Daoy (cell line): ENCODE measurements around the gene PMPCA. TPM values are rescaled to one million over a fixed set of nuclear protein-coding genes. Genes with fewer than 3 reads are reported as not detected.

Experiments used
- DNase-seq: peaks from one replicate; pipeline ENCODE4 v3.0.0-alpha.2; 2015; ENCODE audit warnings: low read depth
- total RNA-seq: library from RNA; depleted of rRNA; stranded (reverse); fragments of >200 nt; shearing (Covaris generic); gene quantifications from 2 replicates; pipeline ENCODE4 v1.2.3, GENCODE V29; 2014; rRNA removed

PMPCA gene
- total RNA-seq, 1 experiment from 2014 or later: 85.3 TPM

- no peak for DNase-seq
These were observed 45.8 kb downstream of the PMPCA start for GRCh38 chr9:136456258-136456657.

DNA sequence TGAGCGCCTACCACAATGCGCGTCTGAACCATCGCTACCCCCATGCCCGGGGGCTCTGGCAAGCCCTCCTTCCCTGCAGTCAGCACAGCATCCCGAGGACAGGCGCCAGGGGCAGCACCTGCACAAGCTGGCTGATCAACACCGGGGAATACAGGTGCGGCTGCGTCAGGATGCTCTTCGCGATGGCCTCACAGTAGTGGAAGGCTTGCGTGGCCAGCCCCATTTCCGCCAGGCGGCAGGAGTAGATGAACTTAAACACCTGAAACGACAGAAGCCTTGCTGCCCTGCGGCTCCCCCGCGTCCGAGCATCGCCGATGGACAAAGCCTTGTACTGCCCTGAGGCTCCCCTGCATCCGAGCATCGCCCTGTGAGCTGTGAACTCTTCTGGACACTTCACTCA is 46.9 kb downstream of the PMPCA start:
- DNase-seq: no peak

DNA sequence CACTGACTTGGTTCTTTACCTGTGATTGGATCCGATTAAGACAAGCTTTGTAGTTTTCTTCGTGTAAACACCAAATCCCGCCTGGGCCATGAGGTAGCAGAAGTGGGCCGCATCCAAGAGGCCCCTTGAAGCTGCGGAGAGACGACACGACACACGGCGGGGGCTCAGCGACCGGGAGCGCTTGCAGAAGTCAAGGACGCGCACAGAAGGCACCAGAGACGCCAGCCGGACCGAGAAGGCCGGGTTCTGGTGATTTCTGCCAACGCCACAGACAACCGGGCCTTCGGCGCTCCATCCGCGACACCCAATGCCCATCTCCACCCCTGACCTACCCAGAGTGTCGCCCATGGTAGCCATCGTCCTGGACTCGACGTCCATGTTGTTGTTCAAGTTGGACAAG is 49.0 kb downstream of the PMPCA start:
- DNase-seq: no peak

GRCh38 chr9:136460772-136461325 is 50.4 kb downstream of the PMPCA start:
- no peak for DNase-seq

- no peak for DNase-seq
These were observed 52.2 kb downstream of the PMPCA start for GRCh38 chr9:136462664-136463063.

DNA sequence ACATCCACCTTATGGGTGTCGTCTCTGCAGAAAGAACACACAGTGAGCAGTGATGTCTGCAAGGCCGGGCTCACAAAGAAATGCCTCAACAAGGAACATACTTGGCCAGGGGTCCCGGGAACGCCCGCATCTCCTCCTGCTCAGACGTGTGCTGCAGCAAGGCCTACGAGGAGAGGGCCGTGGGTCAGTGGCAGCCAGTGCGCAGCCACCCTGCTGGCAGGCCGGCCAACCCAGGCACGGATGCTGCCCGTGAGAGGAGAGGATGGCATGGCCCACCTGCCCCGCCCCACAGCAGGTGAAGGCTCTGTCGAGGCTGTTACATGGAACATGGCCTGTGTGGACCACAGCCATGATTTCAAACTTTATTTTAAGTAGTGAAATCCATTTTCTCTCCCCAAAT is 53.1 kb downstream of the PMPCA start:
- DNase-seq: no peak

GRCh38 chr9:136464241-136464640 is 53.8 kb downstream of the PMPCA start:
- no peak for DNase-seq

DNA sequence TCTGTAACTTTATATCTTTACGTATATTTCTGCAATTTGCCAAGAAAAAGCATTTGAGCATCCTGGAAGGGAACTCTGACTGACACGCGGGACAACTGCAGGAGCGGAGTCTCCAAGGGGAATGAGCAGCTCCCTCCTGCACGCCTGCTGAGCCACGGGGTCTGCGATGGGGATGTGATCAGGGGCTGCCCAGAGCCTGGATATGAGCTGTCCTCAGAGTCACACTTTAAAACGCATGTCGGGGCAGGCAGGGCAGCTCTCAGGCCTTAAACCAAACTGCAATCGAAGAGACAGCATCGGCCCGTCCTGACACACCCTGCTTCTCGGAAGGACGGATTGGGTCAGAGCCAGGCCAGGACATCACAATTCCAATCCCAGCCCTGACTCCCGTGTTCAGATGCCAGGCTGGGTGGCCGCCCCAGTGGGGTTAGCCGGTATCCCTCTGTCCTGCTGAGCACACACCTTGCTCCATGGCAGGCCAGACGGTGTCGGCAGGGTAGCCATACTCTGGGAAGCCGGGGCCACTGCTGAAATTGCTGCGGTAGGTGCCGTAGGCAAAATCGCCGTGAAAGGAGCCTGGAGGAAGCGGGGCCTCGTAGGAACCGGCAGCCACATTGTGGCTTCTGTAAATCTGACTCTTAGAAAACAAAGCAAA is 55.2 kb downstream of the PMPCA start:
- DNase-seq: no peak

DNA sequence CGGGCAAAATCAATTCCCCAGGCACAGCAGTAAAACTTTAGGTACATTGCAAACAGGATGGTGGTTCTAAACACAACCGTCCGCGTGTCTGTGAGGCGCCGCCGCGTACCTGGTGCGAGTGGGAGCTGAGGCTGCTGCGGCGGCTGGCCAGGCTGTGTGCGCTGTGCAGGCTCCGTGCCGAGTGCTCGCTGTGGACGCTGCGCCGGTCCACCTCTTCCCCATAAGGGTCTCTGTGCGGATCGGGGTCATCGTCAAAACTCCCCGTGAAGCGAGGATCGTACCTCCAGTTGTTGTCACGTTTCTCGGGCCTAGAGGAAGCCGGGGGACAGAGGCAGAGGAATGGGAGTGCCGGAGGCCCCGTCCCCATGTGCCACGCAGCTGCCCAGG is 55.7 kb downstream of the PMPCA start:
- no peak for DNase-seq

DNA sequence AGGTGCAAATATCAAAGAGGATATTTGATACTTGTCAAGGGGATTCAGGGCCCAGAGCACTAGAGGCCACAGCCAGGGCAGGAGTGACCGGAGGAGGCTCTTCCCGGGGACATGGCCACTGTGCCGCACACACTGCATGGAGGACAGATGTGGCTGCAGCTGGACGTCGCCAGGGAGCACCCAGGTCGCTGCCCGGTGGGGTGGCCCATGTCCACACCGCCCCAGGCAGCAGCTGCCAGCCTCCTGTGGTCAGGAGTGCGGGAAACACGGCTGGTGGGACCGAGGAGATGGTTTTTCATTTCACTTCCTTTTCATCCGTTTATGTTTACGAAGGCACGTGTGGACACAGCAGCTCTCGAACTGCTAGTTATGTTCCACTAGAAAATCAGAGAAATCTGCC is 57.3 kb downstream of the PMPCA start:
- no peak for DNase-seq

GRCh38 chr9:136470356-136470755 is 59.9 kb downstream of the PMPCA start:
- no peak for DNase-seq

DNA sequence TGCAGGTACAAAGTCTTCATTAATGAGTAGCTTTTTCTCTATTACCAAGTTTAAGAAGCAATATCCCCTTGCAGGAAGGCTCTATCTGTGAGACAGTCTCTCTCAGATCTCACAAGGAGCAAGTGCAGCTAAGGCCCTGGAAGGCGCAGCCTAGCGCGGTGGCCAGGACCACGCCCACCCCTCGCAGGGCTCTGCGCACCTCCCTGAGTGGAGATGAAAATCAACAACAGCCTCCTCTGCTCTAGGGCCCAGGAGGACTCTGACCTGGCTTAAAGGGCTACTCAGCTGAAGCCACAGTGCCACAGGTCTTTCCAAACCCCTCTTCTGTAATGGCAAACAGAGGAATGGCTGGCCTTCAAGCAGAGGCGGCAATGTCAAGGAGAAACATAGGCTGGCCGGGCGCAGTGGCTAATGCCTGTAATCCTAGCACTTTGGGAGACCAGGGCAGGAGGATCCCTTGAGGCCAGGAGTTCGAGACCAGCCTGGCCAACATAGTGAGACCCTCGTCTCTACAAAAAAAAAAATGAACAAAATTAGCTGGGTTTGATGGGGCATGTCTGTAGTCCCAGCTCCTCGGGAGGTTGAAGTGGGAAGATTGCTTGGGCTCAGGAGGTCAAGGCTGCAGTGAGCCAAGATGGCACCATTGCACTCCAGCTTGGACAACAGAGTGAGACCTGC is 60.5 kb downstream of the PMPCA start:
- no peak for DNase-seq

DNA sequence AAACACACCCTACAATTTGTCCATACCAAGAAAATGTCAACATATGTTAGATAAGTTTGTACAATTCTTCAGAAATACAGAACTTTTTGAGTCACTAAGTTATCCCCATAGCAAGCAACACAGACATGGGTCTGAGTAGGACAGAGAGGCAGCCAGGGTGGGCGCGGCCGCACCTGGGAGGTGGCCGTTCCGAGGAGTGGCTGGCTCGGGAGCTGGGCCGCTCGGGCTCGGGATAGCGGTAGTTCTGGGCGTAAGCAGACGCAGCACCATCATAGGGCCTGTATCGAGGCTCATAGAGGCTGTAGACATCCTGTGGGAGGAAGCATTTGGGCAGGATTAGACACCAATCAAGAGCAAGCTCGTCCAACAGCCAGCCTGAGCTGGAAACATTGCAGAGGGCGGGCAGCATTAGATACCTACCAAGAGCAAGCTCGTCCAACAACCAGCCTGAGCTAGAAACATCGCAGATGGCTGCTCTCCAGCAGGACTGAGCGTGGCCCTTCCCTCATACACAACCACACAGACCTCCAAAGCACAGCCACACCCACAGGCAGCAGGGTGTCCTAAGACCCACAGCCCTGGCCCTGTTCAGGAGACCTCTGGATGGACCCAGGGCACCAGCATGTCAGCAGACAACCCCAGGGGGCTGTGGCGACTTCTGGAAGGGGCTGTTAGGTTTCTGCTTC is 61.5 kb downstream of the PMPCA start:
- DNase-seq: no peak

DNA sequence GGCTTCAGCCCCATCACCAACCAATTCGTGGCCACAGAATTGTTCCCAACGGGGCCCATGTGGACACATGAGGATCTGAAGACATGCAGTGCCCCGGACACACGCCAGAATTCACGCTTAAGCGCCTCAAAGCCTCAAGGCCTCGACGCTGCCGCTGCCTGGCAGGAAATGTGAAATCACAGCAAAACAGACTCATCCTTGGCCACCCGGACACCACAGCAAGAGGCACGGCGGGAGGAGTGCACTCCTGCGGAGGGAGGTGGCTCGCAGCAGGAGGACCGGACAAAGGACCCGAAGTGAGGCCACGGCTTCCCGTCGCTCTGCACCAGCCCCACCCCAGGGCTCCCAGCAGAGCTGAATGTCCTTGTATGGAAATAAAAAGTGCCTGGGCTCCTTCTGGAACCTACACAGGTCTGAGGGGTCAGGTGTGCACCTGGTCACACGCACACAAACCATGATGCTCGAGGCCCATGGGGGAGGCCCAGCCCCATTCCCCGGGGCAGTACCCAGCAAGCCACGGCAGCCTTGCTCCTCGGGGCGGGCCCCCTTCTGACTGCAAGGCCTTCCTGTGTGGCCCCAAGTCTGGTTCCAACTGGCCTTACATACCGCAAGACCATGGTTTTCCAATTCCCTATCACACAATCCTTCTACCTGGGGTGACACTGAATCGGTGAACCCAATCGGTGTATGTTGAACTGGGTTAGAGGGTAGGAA is 62.3 kb downstream of the PMPCA start:
- no peak for DNase-seq

GRCh38 chr9:136473354-136473721 is 62.9 kb downstream of the PMPCA start:
- DNase-seq: no peak

Other genes starting within 250 kb of the PMPCA start
- not detected in 2 replicates for gene LHX3, start 205.5 kb upstream of the PMPCA start, total RNA-seq
- 25.8 and 30.3 TPM in 2 replicates for gene QSOX2, start 164.8 kb upstream of the PMPCA start, total RNA-seq
- gene CCDC187, start 106.6 kb upstream of the PMPCA start, total RNA-seq: not detected in 2 replicates
- gene GPSM1, start 83.1 kb upstream of the PMPCA start, total RNA-seq: 15.8 and 23.4 TPM in 2 replicates
- gene DNLZ, start 46.9 kb upstream of the PMPCA start, total RNA-seq: 100 and 120 TPM in 2 replicates
- gene CARD9, start 37.0 kb upstream of the PMPCA start, total RNA-seq: 0.36 and 1.1 TPM in 2 replicates
- gene SNAPC4, start 10.5 kb upstream of the PMPCA start, total RNA-seq: 15.5 and 19.9 TPM in 2 replicates
- 85.3 and 88.0 TPM in 2 replicates for gene ENTR1, start within 50 bp of the PMPCA start, total RNA-seq
- gene INPP5E, start 29.2 kb downstream of the PMPCA start, total RNA-seq: 6.6 TPM in 2 replicates
- gene SEC16A, start 72.4 kb downstream of the PMPCA start, total RNA-seq: 22.1 and 25.4 TPM in 2 replicates
- 4.4 and 8.7 TPM in 2 replicates for gene NOTCH1, start 135.4 kb downstream of the PMPCA start, total RNA-seq